SK-N-SH (cell line): ENCODE measurements around the gene HLA-DOB.

Experiments
- EP300 ChIP-seq, 2 experiments: IDR thresholded peaks; 2 replicates each; pipeline versions ENCODE4 v1.4.0 to v1.6.1; 2012; ENCODE audit warnings: borderline replicate concordance in 1 of 2, low read depth in 1 of 2, low read length in 1 of 2
- POLR2AphosphoS5 ChIP-seq: IDR thresholded peaks from 2 replicates; pipeline ENCODE4 v1.6.1; 2012; ENCODE audit warnings: low read depth, low read length
- RAD21 ChIP-seq: IDR thresholded peaks from 2 replicates; pipeline ENCODE4 v1.6.1; 2012; ENCODE audit warnings: mild to moderate bottlenecking, low read length
- RXRA ChIP-seq: IDR thresholded peaks from 2 replicates; pipeline ENCODE4 v1.4.0; 2012; ENCODE audit warnings: low read depth, mild to moderate bottlenecking, borderline replicate concordance
- TEAD4 ChIP-seq: IDR thresholded peaks from 2 replicates; pipeline ENCODE4 v1.4.0; 2012; ENCODE audit warnings: mild to moderate bottlenecking, borderline replicate concordance; ENCODE audit not compliant: insufficient read depth
- YY1 ChIP-seq: IDR thresholded peaks from 2 replicates; pipeline ENCODE4 v1.4.0; 2012; ENCODE audit warnings: low read depth, mild to moderate bottlenecking
- TF ChIP-seq, protein P1 (sequence below): fragments of 200-600 bp; sonication (generic); IDR thresholded peaks from 2 replicates; pipeline ENCODE4 v1.6.1; 2017; ENCODE audit warnings: antibody characterized with exemption, mild to moderate bottlenecking, moderate library complexity
- TF ChIP-seq, protein P2 (sequence below): IDR thresholded peaks from 2 replicates; pipeline ENCODE4 v1.6.1; 2012; ENCODE audit warnings: mild to moderate bottlenecking, low read depth, low read length, moderate library complexity
- TF ChIP-seq, protein P3 (sequence below): fragments of 150-350 bp; IDR thresholded peaks from 2 replicates; pipeline ENCODE4 v1.6.1; 2017; ENCODE audit warnings: antibody characterized with exemption, low read length, low read depth, borderline replicate concordance

DNA sequence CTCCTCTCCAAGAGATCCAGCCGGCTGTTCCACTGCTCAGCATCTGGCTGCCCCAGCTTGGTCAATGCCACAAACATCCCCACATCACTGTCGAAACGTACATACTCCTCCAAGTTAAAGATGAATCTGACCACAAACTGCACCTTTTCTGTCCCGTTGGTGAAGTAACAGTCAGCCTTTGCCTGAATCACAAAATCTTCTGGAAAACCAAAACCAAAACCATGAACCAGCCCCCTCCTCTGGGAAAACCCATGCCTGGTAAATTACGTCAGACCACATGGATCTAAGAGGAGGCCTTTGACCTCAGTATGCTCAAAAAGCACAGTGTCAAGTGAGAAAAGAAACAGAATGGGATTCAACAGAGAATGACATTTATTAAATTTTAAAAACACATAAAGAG lies 1.7 kb downstream of the HLA-DOB start:
- TF ChIP-seq, protein P1, sequence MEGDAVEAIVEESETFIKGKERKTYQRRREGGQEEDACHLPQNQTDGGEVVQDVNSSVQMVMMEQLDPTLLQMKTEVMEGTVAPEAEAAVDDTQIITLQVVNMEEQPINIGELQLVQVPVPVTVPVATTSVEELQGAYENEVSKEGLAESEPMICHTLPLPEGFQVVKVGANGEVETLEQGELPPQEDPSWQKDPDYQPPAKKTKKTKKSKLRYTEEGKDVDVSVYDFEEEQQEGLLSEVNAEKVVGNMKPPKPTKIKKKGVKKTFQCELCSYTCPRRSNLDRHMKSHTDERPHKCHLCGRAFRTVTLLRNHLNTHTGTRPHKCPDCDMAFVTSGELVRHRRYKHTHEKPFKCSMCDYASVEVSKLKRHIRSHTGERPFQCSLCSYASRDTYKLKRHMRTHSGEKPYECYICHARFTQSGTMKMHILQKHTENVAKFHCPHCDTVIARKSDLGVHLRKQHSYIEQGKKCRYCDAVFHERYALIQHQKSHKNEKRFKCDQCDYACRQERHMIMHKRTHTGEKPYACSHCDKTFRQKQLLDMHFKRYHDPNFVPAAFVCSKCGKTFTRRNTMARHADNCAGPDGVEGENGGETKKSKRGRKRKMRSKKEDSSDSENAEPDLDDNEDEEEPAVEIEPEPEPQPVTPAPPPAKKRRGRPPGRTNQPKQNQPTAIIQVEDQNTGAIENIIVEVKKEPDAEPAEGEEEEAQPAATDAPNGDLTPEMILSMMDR, result no peak
- TF ChIP-seq TEAD4 (no peak), EP300 (IDR thresholded peaks at IDR 0.05; ENCODE audit: borderline replicate concordance in 1 of 2, low read depth in 1 of 2, low read length in 1 of 2) (no peak), POLR2AphosphoS5 (no peak), RAD21 (no peak), YY1 (no peak), RXRA (no peak)
- TF ChIP-seq, protein P2, sequence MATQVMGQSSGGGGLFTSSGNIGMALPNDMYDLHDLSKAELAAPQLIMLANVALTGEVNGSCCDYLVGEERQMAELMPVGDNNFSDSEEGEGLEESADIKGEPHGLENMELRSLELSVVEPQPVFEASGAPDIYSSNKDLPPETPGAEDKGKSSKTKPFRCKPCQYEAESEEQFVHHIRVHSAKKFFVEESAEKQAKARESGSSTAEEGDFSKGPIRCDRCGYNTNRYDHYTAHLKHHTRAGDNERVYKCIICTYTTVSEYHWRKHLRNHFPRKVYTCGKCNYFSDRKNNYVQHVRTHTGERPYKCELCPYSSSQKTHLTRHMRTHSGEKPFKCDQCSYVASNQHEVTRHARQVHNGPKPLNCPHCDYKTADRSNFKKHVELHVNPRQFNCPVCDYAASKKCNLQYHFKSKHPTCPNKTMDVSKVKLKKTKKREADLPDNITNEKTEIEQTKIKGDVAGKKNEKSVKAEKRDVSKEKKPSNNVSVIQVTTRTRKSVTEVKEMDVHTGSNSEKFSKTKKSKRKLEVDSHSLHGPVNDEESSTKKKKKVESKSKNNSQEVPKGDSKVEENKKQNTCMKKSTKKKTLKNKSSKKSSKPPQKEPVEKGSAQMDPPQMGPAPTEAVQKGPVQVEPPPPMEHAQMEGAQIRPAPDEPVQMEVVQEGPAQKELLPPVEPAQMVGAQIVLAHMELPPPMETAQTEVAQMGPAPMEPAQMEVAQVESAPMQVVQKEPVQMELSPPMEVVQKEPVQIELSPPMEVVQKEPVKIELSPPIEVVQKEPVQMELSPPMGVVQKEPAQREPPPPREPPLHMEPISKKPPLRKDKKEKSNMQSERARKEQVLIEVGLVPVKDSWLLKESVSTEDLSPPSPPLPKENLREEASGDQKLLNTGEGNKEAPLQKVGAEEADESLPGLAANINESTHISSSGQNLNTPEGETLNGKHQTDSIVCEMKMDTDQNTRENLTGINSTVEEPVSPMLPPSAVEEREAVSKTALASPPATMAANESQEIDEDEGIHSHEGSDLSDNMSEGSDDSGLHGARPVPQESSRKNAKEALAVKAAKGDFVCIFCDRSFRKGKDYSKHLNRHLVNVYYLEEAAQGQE, result no peak
- TF ChIP-seq, protein P3, sequence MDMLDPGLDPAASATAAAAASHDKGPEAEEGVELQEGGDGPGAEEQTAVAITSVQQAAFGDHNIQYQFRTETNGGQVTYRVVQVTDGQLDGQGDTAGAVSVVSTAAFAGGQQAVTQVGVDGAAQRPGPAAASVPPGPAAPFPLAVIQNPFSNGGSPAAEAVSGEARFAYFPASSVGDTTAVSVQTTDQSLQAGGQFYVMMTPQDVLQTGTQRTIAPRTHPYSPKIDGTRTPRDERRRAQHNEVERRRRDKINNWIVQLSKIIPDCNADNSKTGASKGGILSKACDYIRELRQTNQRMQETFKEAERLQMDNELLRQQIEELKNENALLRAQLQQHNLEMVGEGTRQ, result no peak
